Neutrophil (primary cell): ENCODE results near the gene WIPF2.

ENCODE experiments used
- H3K27ac ChIP-seq: fragments of 200-600 bp; sonication (generic); 2 replicates; pipeline ENCODE4 v1.5.1; 2016; ENCODE audit warnings: mild to moderate bottlenecking, moderate library complexity
- H3K27me3 ChIP-seq: fragments of 200-600 bp; sonication (generic); 2 replicates; pipeline ENCODE4 v1.6.0; 2016; ENCODE audit warnings: mild to moderate bottlenecking
- H3K36me3 ChIP-seq: fragments of 200-600 bp; sonication (generic); 2 replicates; pipeline ENCODE4 v1.5.1; 2017
- H3K4me1 ChIP-seq, 2 experiments: fragments of 200-600 bp in 1 of 2; sonication (generic) in 1 of 2; 1 replicate in 1 of 2; 2 replicates in 1 of 2; pipeline versions ENCODE4 v1.5.1 to v1.6.1; 2013 to 2016; ENCODE audit warnings: low read depth in 1 of 2, low read length in 1 of 2, mild to moderate bottlenecking in 1 of 2, moderate library complexity in 1 of 2; ENCODE audit not compliant: control insufficient read depth in 1 of 2, insufficient read depth in 1 of 2
- H3K4me3 ChIP-seq, 2 experiments: fragments of 200-600 bp in 1 of 2; sonication (generic) in 1 of 2; 1 replicate in 1 of 2; 2 replicates in 1 of 2; pipeline ENCODE4 v1.5.1; 2013 to 2016; ENCODE audit warnings: low read depth in 1 of 2, low read length in 1 of 2, mild to moderate bottlenecking in 1 of 2, moderate library complexity in 1 of 2
- H3K9me3 ChIP-seq: fragments of 200-600 bp; sonication (generic); 2 replicates; pipeline ENCODE4 v1.5.1; 2016
- TF ChIP-seq, protein P1 (sequence below): fragments of 200-600 bp; sonication (generic); IDR thresholded peaks from 2 replicates; pipeline ENCODE4 v1.5.1; 2016; ENCODE audit warnings: antibody characterized with exemption

Gene WIPF2

DNA sequence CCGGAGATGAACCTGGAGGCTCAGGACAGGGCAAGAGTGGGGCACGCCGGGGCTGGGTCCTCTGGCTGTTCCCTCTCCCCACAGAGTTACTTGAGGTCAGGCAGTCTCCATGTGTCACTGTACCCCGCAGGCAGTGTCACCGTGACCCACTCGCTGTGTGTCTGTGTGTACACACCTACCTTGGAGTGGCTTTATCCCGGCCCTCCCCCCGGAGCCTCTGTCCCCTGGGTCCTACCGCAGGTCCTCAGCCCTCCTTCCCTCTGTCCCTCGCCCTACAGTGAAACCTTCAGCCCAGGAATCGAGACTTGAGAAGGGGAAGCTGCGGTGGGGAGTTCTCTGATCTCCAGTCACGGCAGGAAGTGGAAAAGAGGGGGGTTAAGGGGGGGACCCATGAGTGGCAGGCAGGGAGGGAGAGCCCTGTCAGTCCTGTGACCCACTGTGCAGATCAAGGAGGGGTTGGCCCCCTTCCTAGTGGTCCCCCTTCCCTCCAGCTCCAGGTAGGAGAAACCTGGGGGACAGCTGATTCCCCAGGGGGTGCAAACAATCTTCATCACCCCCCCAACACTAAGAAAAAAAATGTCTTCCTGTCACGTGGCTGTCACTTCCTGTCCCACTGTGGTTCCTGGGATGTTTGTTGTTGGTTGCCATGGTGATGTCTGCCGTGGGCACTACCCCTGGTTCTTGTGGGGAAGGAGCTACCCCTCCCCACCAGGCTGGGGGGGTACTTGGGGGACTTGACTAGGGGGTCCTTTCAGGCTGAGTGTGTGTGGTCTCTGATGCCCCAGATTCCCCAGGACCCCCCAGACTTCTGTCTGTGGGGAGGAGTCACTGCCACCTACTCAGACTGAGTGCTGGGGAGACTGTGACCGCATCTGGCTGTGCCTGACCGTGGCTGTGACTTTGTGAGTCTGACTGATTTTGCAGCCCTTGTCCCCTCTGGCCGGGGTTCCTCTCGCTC lies 103.5 kb downstream of the WIPF2 start:
- TF ChIP-seq, protein P1, sequence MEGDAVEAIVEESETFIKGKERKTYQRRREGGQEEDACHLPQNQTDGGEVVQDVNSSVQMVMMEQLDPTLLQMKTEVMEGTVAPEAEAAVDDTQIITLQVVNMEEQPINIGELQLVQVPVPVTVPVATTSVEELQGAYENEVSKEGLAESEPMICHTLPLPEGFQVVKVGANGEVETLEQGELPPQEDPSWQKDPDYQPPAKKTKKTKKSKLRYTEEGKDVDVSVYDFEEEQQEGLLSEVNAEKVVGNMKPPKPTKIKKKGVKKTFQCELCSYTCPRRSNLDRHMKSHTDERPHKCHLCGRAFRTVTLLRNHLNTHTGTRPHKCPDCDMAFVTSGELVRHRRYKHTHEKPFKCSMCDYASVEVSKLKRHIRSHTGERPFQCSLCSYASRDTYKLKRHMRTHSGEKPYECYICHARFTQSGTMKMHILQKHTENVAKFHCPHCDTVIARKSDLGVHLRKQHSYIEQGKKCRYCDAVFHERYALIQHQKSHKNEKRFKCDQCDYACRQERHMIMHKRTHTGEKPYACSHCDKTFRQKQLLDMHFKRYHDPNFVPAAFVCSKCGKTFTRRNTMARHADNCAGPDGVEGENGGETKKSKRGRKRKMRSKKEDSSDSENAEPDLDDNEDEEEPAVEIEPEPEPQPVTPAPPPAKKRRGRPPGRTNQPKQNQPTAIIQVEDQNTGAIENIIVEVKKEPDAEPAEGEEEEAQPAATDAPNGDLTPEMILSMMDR, result peak; percentile 40
- Histone ChIP-seq H3K27ac (peak overlapping the region; percentile 98), H3K9me3 (no peaks in the 10 kb centered on the region), H3K27me3 (no peaks in the 10 kb centered on the region), H3K36me3 (peaks cover 4% of the 10 kb centered on the region), H3K4me3 (peak overlapping the region; percentile 88 to 99), H3K4me1 (peaks cover 81 to 92% of the 10 kb centered on the region in 2 experiments)

DNA sequence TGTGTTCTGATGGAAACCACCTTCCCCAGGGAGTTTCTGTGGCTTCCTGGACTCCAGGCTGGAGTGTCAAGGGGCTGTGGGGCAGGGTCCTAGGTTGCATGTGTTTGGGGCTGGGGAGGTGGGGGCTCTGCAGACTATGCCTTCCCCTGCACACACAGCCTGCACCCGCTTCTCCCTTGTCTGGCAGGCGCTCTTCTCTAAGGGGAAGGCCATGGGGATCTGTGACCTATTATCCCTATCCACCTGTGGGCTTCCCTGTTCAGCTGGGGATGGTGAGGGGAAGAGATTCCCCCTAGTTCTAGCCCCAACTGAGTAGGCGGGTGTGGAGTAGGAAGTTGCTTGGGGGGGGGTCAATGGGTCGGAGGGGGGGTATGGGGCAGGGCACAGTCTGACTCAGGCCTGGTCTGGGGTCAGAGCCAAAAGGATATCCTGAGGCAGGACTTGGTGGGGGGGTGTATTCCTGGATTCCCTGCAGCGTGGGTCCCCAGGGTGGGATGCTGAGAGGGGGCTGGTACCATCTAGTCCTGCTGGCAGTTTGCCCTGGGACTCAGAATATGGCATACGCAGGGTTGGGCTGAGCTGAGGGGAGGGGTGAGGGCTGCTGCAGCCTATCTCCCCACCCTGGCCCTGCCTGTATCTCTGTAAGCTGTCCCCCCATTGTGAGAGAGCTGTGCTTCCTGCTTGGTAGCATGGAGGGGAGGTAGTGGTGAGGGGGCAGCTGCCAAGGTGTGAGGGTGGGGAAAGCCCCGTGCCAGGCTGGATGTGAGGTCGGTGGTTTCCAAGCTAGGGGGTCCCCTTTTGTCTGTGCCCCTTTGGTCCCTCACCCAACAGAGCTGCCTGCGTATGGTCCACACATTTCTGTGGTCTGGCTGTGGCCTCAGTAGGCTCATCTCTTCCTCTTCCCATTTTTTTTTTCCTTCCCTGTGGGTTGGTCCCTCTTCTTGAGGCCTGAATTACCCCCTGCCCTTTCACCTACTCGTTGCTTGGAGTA lies 104.6 kb downstream of the WIPF2 start:
- Histone ChIP-seq H3K9me3 (no peaks in the 10 kb centered on the region), H3K4me3 (peak overlapping the region; percentile 88 to 99), H3K36me3 (peaks cover 4% of the 10 kb centered on the region), H3K4me1 (peaks cover 89 to 98% of the 10 kb centered on the region in 2 experiments), H3K27me3 (no peaks in the 10 kb centered on the region), H3K27ac (peak overlapping the region; percentile 98)
- TF ChIP-seq, protein P1, result peak; percentile 3

DNA sequence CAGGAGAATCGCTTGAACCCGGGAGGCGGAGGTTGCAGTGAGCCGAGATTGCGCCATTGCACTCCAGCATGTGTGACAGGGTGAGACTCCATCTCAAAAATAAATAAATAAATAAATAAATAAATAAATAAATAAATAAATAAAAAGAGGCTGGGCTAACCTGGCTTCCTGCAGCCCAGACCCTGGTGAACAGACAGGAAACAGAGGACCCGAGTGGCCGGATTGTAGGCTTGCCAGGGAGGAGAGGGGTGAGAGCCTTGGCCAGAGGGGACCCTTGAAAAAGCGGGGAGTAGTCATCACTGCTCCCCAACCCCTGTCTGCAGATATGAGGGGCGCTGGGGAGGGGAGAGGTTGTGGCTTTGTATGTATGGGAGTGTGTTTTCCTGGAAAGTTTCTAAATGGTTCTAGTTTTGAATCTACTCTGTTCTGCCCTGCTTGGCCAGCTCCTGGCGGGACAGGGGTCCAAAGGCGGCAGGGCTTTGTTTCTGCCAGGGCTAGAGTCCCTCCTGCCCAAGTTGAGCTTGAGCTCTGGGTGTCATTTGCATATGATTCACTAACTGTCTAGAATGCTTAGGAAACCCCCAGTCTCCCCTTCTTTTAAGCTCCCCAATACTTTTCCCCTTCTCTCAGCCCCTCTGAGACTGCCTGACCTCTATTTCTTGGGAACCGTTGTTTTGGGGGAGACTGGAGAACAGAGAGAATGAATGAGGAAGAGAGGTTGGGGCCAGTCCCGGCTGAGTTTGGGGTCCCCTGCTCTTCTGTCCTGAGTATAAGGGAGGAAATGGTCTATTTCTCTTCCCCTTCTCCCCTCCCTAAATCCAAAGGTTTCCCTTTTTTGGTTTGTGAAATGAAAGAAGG lies 106.3 kb downstream of the WIPF2 start:
- H3K27me3 ChIP-seq, result no peaks in the 10 kb centered on the region
- H3K36me3 ChIP-seq, result no peaks in the 10 kb centered on the region
- peak overlapping the region; percentile 98 for H3K27ac ChIP-seq
- no peaks in the 10 kb centered on the region for H3K9me3 ChIP-seq
- peak overlapping the region; percentile 60 to 88 for H3K4me3 ChIP-seq
- TF ChIP-seq, protein P1, result no peak
- H3K4me1 ChIP-seq, result peaks cover 93 to 98% of the 10 kb centered on the region in 2 experiments

DNA sequence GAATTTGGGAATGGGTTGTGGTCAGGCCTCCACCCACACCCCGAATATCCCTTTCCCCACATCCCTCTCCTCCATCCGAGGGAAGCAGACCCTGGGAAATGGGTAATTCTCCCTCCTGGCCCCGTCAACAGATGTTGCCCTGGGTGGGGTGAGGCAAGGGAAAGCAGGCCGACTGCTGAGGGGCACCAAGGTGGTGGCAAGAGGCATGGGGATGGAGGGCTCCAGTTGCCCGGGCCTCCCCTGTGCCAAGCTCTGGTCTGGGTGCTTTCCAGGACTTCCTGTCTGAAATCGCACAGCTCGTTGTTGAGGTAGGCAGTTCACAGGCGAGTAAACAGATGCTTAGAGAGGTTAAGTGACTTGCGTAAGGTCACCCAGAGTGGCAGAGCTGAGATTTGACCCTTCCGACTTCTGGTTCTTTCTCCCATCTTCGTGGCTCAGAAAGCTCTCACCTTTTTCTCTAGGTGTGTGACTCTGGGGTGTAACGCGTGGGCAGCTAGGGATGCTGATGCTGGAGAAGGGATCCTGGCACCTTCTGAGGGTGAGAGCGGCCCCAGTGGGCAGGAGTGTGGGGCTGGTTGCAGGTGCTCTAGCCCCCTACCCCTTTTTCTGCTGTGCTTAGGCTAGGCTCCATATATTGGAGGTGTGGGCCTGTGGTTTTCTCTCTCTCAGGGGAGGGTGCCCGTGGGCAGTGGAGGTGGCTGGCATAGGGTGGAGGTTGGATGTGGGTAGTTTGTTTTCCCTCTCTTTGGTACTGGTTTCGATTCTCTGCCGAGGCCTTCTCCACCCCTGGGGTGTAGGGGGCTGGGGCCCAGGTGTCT lies 107.1 kb downstream of the WIPF2 start:
- Histone ChIP-seq H3K4me3 (peak overlapping the region; percentile 60 to 88), H3K4me1 (peaks cover 93 to 98% of the 10 kb centered on the region in 2 experiments), H3K36me3 (peaks cover 6% of the 10 kb centered on the region), H3K27me3 (no peaks in the 10 kb centered on the region), H3K9me3 (no peaks in the 10 kb centered on the region), H3K27ac (peak overlapping the region; percentile 98)
- TF ChIP-seq, protein P1, result no peak
